AG09309 (cell line): ENCODE results near the gene LAMA2.

Experiments
- DNase-seq: peaks from one replicate; pipeline ENCODE4 v3.0.0-alpha.2; 2010; ENCODE audit warnings: low read depth
- H3K4me3 ChIP-seq: 2 replicates; pipeline ENCODE4 v1.5.1; 2011; ENCODE audit warnings: mild to moderate bottlenecking, low read depth, low read length, moderate library complexity; ENCODE audit not compliant: control insufficient read depth
- CTCF ChIP-seq: IDR thresholded peaks from 2 replicates; pipeline ENCODE4 v1.5.1; 2011; ENCODE audit warnings: mild to moderate bottlenecking, low read depth, low read length, inconsistent platforms; ENCODE audit not compliant: insufficient read depth, control insufficient read depth; ENCODE audit errors: missing control alignments

The LAMA2 gene

GRCh38 chr6:128990360-128990759 is 107.4 kb downstream of the LAMA2 start:
- H3K4me3 ChIP-seq, result no peak overlapping the region
- no peak for DNase-seq
- no peak for TF ChIP-seq CTCF

- no peak overlapping the region for H3K4me3 ChIP-seq
- no peak for TF ChIP-seq CTCF
- DNase-seq, result no peak
Measured at GRCh38 chr6:128990915-128991314, 108.0 kb downstream of the LAMA2 start.

GRCh38 chr6:128993166-128993565 is 110.2 kb downstream of the LAMA2 start:
- TF ChIP-seq CTCF, result no peak
- no peak for DNase-seq
- no peak overlapping the region for H3K4me3 ChIP-seq

- H3K4me3 ChIP-seq, result no peak overlapping the region
- no peak for TF ChIP-seq CTCF
- no peak for DNase-seq
Measured at GRCh38 chr6:128997880-128998279, 114.9 kb downstream of the LAMA2 start.

- no peak overlapping the region for H3K4me3 ChIP-seq
- DNase-seq, result no peak
- no peak for TF ChIP-seq CTCF
Measured at GRCh38 chr6:129006724-129007514, 124.0 kb downstream of the LAMA2 start.

- TF ChIP-seq CTCF, result no peak
- H3K4me3 ChIP-seq, result no peak overlapping the region
- DNase-seq, result no peak
Measured at GRCh38 chr6:129007701-129008373, 124.9 kb downstream of the LAMA2 start.

- H3K4me3 ChIP-seq, result no peak overlapping the region
- DNase-seq, result no peak
- TF ChIP-seq CTCF, result no peak
Measured at GRCh38 chr6:129008591-129008990, 125.7 kb downstream of the LAMA2 start.
